Nephron (organoid): Measurements from ENCODE around the gene CNTN1.
A peak's percentile ranks its signal among the peaks of the same experiment; 100 is the strongest.
"Not testable (repeated sequence)": the region's sequence is repeated elsewhere in the genome, so short reads cannot be mapped to it uniquely, and the experiment has no call there.

Source experiments
- H3K27ac Mint-ChIP-seq, 3 experiments: 2 replicates each; pipeline ENCODE4 v1.8.0; 2020; ENCODE audit warnings: mixed read lengths in 3 of 3, mild to moderate bottlenecking in 2 of 3, moderate library complexity in 1 of 3
- H3K27me3 Mint-ChIP-seq: 2 replicates; pipeline ENCODE4 v1.8.0; 2021; ENCODE audit warnings: low read depth, mild to moderate bottlenecking, moderate library complexity, mixed read lengths
- H3K36me3 Mint-ChIP-seq: 2 replicates; pipeline ENCODE4 v1.8.0; 2020; ENCODE audit warnings: low read depth, mixed read lengths
- H3K4me1 Mint-ChIP-seq: 2 replicates; pipeline ENCODE4 v1.8.0; 2020; ENCODE audit warnings: mixed read lengths
- H3K4me3 Mint-ChIP-seq, 3 experiments: 2 replicates each; pipeline ENCODE4 v1.8.0; 2020; ENCODE audit warnings: mild to moderate bottlenecking in 3 of 3, mixed read lengths in 3 of 3, moderate library complexity in 2 of 3
- H3K9me3 Mint-ChIP-seq: 2 replicates; pipeline ENCODE4 v1.8.0; 2020; ENCODE audit warnings: mixed read lengths
- CTCF ChIP-seq, 3 experiments: fragments of 200-600 bp; sonication (generic); IDR thresholded peaks; one replicate each; pipeline ENCODE4 v1.5.0; 2021; ENCODE audit warnings: antibody characterized with exemption in 3 of 3; ENCODE audit not compliant: unreplicated experiment in 3 of 3

CNTN1 gene

GRCh38 chr12:40727774-40728483 lies 35.7 kb downstream of the CNTN1 start:
- Mint-ChIP-seq H3K36me3 (no peaks in the 10 kb centered on the region), H3K27me3 (no peaks in the 10 kb centered on the region), H3K27ac (peak overlapping the region in 1 of 3 experiments; percentile 30), H3K4me1 (no peaks in the 10 kb centered on the region), H3K4me3 (no peak overlapping the region), H3K9me3 (no peaks in the 10 kb centered on the region)
- no peak for TF ChIP-seq CTCF (IDR thresholded peaks at IDR 0.05; ENCODE audit: unreplicated experiment in 3 of 3)

- no peaks in the 10 kb centered on the region for H3K36me3 Mint-ChIP-seq
- TF ChIP-seq CTCF (IDR thresholded peaks at IDR 0.05; ENCODE audit: unreplicated experiment in 3 of 3) = no peak
- H3K4me1 Mint-ChIP-seq = no peaks in the 10 kb centered on the region
- no peak overlapping the region for H3K27ac Mint-ChIP-seq
- H3K4me3 Mint-ChIP-seq = no peak overlapping the region
- H3K27me3 Mint-ChIP-seq = no peaks in the 10 kb centered on the region
- no peaks in the 10 kb centered on the region for H3K9me3 Mint-ChIP-seq
These were observed 38.0 kb downstream of the CNTN1 start for GRCh38 chr12:40730281-40730680.

- Mint-ChIP-seq H3K4me3 (no peak overlapping the region), H3K27me3 (no peaks in the 10 kb centered on the region), H3K9me3 (no peaks in the 10 kb centered on the region), H3K36me3 (no peaks in the 10 kb centered on the region), H3K4me1 (no peaks in the 10 kb centered on the region), H3K27ac (no peak overlapping the region)
- TF ChIP-seq CTCF (IDR thresholded peaks at IDR 0.05; ENCODE audit: unreplicated experiment in 3 of 3) = no peak
These were observed 41.6 kb downstream of the CNTN1 start for GRCh38 chr12:40733871-40734270.

GRCh38 chr12:40734276-40734675 lies 42.0 kb downstream of the CNTN1 start:
- no peaks in the 10 kb centered on the region for H3K4me1 Mint-ChIP-seq
- no peak for TF ChIP-seq CTCF (IDR thresholded peaks at IDR 0.05; ENCODE audit: unreplicated experiment in 3 of 3)
- H3K9me3 Mint-ChIP-seq = no peaks in the 10 kb centered on the region
- no peak overlapping the region for H3K27ac Mint-ChIP-seq
- no peaks in the 10 kb centered on the region for H3K27me3 Mint-ChIP-seq
- no peaks in the 10 kb centered on the region for H3K36me3 Mint-ChIP-seq
- H3K4me3 Mint-ChIP-seq = no peak overlapping the region

GRCh38 chr12:40735551-40736230 lies 43.5 kb downstream of the CNTN1 start:
- no peaks in the 10 kb centered on the region for H3K36me3 Mint-ChIP-seq
- no peaks in the 10 kb centered on the region for H3K4me1 Mint-ChIP-seq
- no peaks in the 10 kb centered on the region for H3K9me3 Mint-ChIP-seq
- no peaks in the 10 kb centered on the region for H3K27me3 Mint-ChIP-seq
- TF ChIP-seq CTCF (IDR thresholded peaks at IDR 0.05; ENCODE audit: unreplicated experiment in 3 of 3) = no peak
- H3K27ac Mint-ChIP-seq = no peak overlapping the region
- H3K4me3 Mint-ChIP-seq = no peak overlapping the region

GRCh38 chr12:40737416-40737815 lies 45.2 kb downstream of the CNTN1 start:
- not testable (repeated sequence) for H3K4me3 Mint-ChIP-seq, H3K27me3 Mint-ChIP-seq, H3K36me3 Mint-ChIP-seq, H3K4me1 Mint-ChIP-seq, H3K9me3 Mint-ChIP-seq, H3K27ac Mint-ChIP-seq
